Nephron (organoid): ENCODE measurements around the gene CYP2A13.
"Not testable (repeated sequence)": the region's sequence is repeated elsewhere in the genome, so short reads cannot be mapped to it uniquely, and the experiment has no call there.

Source experiments
- H3K27ac Mint-ChIP-seq, 3 experiments: 2 replicates each; pipeline ENCODE4 v1.8.0; 2020; ENCODE audit warnings: mixed read lengths in 3 of 3, mild to moderate bottlenecking in 2 of 3, moderate library complexity in 1 of 3
- H3K27me3 Mint-ChIP-seq: 2 replicates; pipeline ENCODE4 v1.8.0; 2021; ENCODE audit warnings: low read depth, mild to moderate bottlenecking, moderate library complexity, mixed read lengths
- H3K36me3 Mint-ChIP-seq: 2 replicates; pipeline ENCODE4 v1.8.0; 2020; ENCODE audit warnings: low read depth, mixed read lengths
- H3K4me1 Mint-ChIP-seq: 2 replicates; pipeline ENCODE4 v1.8.0; 2020; ENCODE audit warnings: mixed read lengths
- H3K4me3 Mint-ChIP-seq, 3 experiments: 2 replicates each; pipeline ENCODE4 v1.8.0; 2020; ENCODE audit warnings: mild to moderate bottlenecking in 3 of 3, mixed read lengths in 3 of 3, moderate library complexity in 2 of 3
- H3K9me3 Mint-ChIP-seq: 2 replicates; pipeline ENCODE4 v1.8.0; 2020; ENCODE audit warnings: mixed read lengths
- TF ChIP-seq, protein P1 (sequence below), 3 experiments: fragments of 200-600 bp; sonication (generic); IDR thresholded peaks; one replicate each; pipeline ENCODE4 v1.5.0; 2021; ENCODE audit warnings: antibody characterized with exemption in 3 of 3; ENCODE audit not compliant: unreplicated experiment in 3 of 3

Gene CYP2A13

GRCh38 chr19:41097302-41097701 lies 9.1 kb downstream of the CYP2A13 start:
- TF ChIP-seq, protein P1, sequence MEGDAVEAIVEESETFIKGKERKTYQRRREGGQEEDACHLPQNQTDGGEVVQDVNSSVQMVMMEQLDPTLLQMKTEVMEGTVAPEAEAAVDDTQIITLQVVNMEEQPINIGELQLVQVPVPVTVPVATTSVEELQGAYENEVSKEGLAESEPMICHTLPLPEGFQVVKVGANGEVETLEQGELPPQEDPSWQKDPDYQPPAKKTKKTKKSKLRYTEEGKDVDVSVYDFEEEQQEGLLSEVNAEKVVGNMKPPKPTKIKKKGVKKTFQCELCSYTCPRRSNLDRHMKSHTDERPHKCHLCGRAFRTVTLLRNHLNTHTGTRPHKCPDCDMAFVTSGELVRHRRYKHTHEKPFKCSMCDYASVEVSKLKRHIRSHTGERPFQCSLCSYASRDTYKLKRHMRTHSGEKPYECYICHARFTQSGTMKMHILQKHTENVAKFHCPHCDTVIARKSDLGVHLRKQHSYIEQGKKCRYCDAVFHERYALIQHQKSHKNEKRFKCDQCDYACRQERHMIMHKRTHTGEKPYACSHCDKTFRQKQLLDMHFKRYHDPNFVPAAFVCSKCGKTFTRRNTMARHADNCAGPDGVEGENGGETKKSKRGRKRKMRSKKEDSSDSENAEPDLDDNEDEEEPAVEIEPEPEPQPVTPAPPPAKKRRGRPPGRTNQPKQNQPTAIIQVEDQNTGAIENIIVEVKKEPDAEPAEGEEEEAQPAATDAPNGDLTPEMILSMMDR (IDR thresholded peaks at IDR 0.05; ENCODE audit: unreplicated experiment in 3 of 3) = no peak
- peaks cover 3% of the 10 kb centered on the region for H3K36me3 Mint-ChIP-seq

GRCh38 chr19:41098762-41099161 lies 10.5 kb downstream of the CYP2A13 start:
- Mint-ChIP-seq H3K4me1 (no peaks in the 10 kb centered on the region), H3K27me3 (peaks cover 16% of the 10 kb centered on the region), H3K4me3 (no peak overlapping the region), H3K36me3 (peaks cover 6% of the 10 kb centered on the region), H3K27ac (no peak overlapping the region), H3K9me3 (peaks cover 29% of the 10 kb centered on the region)
- TF ChIP-seq, protein P1 (IDR thresholded peaks at IDR 0.05; ENCODE audit: unreplicated experiment in 3 of 3) = no peak

More at GRCh38 chr19:41097302-41097701, 9.1 kb downstream of the CYP2A13 start:
- Mint-ChIP-seq H3K9me3 (peaks cover 26% of the 10 kb centered on the region), H3K4me3 (no peak overlapping the region), H3K27ac (no peak overlapping the region), H3K27me3 (peaks cover 29% of the 10 kb centered on the region), H3K4me1 (no peaks in the 10 kb centered on the region)

- H3K9me3 Mint-ChIP-seq = peaks cover 32% of the 10 kb centered on the region
- H3K4me1 Mint-ChIP-seq, H3K36me3 Mint-ChIP-seq, H3K27ac Mint-ChIP-seq, H3K27me3 Mint-ChIP-seq, H3K4me3 Mint-ChIP-seq: not testable (repeated sequence)
Observed at GRCh38 chr19:41102210-41102609, 14.0 kb downstream of the CYP2A13 start.

DNA sequence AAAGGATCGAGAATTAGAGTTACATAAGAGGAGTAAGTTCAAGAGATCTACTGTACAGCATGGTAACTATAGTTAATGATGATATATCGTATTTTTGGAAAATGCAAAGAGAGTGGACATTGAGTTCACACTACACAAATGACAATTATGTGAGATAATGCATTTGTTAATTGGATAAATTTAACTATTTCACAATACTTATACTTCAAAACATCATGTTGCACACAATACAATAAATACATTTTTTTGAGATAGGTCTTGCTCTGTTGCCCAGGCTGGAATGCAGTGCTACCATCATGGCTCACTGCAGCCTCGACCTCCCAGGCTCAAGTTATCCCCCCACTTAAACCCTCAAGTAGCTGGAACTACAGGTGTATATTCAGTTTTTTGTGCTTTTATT lies 17.9 kb downstream of the CYP2A13 start:
- Mint-ChIP-seq H3K4me3 (no peak overlapping the region), H3K4me1 (no peaks in the 10 kb centered on the region), H3K36me3 (peaks cover 9% of the 10 kb centered on the region), H3K9me3 (peaks cover 22% of the 10 kb centered on the region), H3K27me3 (peaks cover 3% of the 10 kb centered on the region), H3K27ac (no peak overlapping the region)
- TF ChIP-seq, protein P1 (IDR thresholded peaks at IDR 0.05; ENCODE audit: unreplicated experiment in 3 of 3) = no peak

- Mint-ChIP-seq H3K4me3 (no peak overlapping the region), H3K27ac (no peak overlapping the region), H3K9me3 (peaks cover 4% of the 10 kb centered on the region), H3K27me3 (peaks cover 13% of the 10 kb centered on the region), H3K36me3 (no peaks in the 10 kb centered on the region), H3K4me1 (no peaks in the 10 kb centered on the region)
- TF ChIP-seq, protein P1 (IDR thresholded peaks at IDR 0.05; ENCODE audit: unreplicated experiment in 3 of 3) = no peak
Observed at GRCh38 chr19:41111296-41111695, 23.0 kb downstream of the CYP2A13 start.

- Mint-ChIP-seq H3K27ac (no peak overlapping the region), H3K27me3 (peaks cover 16% of the 10 kb centered on the region), H3K9me3 (peaks cover 4% of the 10 kb centered on the region), H3K4me3 (no peak overlapping the region), H3K36me3 (no peaks in the 10 kb centered on the region), H3K4me1 (no peaks in the 10 kb centered on the region)
- TF ChIP-seq, protein P1 (IDR thresholded peaks at IDR 0.05; ENCODE audit: unreplicated experiment in 3 of 3) = no peak
Observed at GRCh38 chr19:41111750-41112295, 23.6 kb downstream of the CYP2A13 start.
